Measurements from ENCODE around the gene RPS5.
"Not testable (repeated sequence)": the region's sequence is repeated elsewhere in the genome, so short reads cannot be mapped to it uniquely, and the experiment has no call there.

The RPS5 gene

GRCh38 chr19:58356766-58357480 lies 30.1 kb upstream of the RPS5 start:
- DNase-seq (ENCODE audit: low read depth): no peak

DNA sequence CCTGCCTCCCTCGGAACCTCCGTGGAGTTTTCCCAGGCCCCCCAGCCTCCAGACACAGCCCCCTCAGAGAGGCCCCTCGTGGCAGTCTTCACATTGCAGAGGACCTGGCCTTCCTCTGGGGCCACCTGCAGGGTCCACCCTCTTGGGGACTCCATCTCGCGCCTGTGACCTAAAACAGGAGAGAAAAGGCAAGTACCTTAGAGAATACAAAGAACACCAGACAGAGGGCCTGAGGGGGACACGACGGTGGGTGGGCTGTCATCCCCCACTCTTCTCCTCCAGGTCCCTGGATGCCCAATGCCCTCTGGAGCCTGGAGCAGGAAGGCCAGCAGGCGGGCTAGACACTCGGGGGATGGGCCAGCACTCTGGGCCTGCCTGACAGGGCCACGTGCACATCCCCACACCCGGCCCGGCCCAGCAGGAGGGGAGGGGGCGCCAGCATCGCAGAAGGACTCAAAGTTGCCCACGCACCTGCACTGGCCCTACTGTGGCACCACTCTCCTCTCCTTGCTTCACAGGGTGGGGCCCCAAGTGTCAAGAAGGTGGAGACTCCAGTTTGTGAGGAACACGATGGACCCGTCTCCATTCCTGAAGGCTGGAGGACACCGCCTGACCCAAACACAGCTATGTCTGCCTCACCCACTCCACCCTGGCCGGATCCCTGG lies 29.5 kb upstream of the RPS5 start:
- DNase-seq (ENCODE audit: low read depth): no peak

DNA sequence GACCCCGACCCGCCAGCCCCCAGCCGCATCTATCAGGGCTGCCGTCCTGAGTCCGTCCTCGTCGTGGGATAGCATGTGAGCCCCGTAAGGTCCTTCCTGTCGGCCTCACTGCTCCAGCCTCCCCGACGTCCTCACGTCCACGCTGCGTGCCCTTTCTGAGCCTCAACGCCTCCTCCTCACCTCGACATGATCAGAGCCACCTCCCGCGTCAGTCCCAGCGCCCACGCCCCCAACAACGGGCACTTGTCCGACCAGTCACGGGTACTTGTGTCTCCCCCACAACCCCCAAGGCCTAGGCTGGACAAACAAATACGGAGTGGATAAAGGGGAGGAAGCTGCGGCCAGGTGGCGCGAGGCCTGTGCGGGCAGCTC lies 25.2 kb upstream of the RPS5 start:
- DNase-seq (ENCODE audit: low read depth): peak; percentile 16

GRCh38 chr19:58362272-58362994 lies 24.6 kb upstream of the RPS5 start, which contains the start of gene ZNF497:
Gene ZNF497, minus strand, starts transcription at chr19:58362751. Its CDS starts 5,116 bp downstream, at chr19:58357635.
- DNase-seq (ENCODE audit: low read depth): peak; percentile 93

DNA sequence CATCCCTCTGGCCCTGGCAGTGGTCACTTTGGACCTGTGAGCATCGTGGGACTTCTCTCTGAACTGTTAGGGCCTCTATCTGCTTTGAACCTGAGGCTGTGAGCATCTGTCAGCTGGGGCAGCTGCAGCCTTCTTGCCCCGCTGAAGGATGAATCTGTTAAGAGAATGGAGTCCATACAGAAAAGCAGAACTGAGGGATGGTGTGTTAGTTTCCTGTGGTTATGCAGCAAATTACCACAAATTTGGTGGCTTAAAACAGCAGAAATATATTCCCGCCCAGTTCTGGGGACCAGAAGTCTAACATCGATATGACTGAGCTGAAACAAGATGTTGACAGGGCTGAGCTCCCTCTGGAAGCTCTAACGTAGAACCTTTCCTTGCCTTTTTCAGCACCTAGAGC lies 22.9 kb upstream of the RPS5 start:
- no peak for DNase-seq (ENCODE audit: low read depth)

- DNase-seq (ENCODE audit: low read depth): no peak
These were observed 20.3 kb upstream of the RPS5 start for GRCh38 chr19:58366585-58367430.

- no peak for DNase-seq (ENCODE audit: low read depth)
These were observed 19.2 kb upstream of the RPS5 start for GRCh38 chr19:58367698-58368454.

GRCh38 chr19:58368561-58369360 lies 18.3 kb upstream of the RPS5 start:
- no peak for DNase-seq (ENCODE audit: low read depth)

DNA sequence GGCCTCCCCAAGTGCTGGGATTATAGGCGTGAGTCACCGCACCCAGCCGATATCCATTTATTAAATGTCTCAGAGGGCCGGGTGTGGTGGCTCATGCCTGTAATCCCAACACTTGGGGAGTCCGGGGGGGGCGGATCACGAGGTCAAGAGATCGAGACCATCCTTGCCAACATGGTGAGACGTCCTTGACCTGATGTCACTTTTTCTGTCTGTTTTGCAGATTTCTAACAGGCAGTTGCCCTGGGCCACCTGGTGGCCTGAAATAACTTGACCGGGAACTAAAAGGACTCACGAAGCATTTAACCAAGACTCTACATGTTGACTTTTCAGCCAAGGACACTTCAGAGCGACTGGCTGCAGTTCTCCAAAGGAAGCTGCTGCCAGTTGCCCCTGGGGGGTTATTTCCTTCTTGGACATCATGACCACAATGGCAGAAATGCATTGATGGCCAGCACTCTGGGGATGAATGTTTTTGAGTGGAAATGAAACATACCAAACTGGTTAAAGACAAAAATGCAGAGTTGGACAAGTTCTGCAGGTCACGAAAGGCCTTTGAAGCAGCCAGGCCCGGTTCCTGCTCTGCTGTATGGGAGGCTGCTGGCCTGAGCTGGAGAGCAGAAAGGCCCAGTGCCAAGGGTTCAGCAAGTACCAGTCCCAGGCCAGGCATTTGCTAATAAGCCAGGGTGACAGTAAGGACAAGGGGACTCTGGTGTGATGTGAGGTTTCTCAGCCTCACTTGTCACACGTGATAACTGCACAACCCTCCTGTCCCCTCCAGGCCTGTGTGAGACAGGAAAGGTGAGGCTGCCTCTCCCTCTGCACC lies 14.5 kb upstream of the RPS5 start:
- DNase-seq (ENCODE audit: low read depth): no peak

GRCh38 chr19:58374200-58374599 lies 12.9 kb upstream of the RPS5 start:
- no peak for DNase-seq (ENCODE audit: low read depth)

- DNase-seq (ENCODE audit: low read depth): not testable (repeated sequence)
These were observed 10.3 kb upstream of the RPS5 start for GRCh38 chr19:58376724-58377123.

DNA sequence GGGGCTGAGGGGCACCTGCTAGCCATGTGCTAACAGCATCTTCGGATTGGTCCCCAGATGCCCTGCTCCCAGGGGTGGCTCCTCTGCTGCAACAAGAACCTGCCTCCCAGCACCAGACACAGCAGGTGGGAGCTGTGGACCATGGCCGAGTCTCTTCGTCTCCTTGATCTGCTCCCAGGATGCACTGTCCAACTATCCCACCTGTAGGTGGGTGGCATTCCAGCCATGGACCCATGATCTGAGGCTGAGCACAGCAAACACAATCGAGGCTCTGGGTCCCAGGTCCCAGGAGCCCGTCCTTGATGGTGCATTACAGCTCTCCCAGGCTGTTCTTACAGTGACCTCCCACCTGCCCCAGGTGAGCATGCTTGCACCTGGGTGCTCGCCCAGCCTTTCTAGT lies 7.8 kb upstream of the RPS5 start:
- DNase-seq (ENCODE audit: low read depth): no peak

GRCh38 chr19:58380037-58380661 lies 6.9 kb upstream of the RPS5 start:
- no peak for DNase-seq (ENCODE audit: low read depth)

DNA sequence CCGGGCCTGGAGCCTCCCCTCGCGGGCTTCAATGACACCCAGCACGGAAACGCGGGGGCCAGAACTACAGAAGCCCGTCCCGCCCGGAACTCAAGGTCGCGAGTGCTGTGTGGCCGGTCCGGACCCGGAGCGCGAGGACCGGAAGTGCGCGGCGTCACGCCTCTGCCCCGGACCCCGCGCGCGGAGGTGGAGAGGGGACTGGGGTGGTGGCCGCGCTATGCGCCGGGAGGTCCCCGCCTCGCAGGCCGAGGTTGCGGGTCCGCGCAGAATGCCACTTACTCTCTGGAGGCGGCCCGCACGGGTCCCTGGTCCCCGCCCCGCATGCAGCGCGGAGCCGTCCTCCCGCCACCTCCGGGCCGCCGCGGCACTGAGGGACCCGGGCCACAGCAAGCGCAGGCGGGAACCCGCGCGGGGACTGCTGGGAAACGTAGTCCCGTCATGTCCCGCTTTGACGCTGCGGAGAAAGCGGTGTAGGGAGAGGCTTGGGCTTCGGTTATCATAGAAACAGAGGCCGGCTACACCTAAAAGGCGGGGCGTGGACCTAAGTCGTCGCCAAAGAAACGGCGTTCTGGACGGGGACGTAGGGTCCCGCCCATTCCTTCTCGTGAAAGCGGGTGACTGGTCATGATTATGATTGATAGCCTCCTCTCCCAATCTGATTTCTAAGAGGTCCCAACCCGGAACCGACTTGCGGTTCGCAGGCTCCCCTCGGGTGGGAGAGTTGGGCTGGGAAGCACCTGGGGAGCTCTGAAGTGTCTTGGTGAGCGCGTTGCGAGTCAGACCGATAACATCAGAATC lies 6.2 kb upstream of the RPS5 start, which contains the start of gene ZNF837:
ZNF837 (minus strand) TSS at position 369 of the 798 bp plus-strand sequence. CDS start 11,698 bp downstream, outside the sequence.
- peak; percentile 97 for DNase-seq (ENCODE audit: low read depth)

- no peak for DNase-seq (ENCODE audit: low read depth)
These were observed 5.4 kb upstream of the RPS5 start for GRCh38 chr19:58381460-58382212.

DNA sequence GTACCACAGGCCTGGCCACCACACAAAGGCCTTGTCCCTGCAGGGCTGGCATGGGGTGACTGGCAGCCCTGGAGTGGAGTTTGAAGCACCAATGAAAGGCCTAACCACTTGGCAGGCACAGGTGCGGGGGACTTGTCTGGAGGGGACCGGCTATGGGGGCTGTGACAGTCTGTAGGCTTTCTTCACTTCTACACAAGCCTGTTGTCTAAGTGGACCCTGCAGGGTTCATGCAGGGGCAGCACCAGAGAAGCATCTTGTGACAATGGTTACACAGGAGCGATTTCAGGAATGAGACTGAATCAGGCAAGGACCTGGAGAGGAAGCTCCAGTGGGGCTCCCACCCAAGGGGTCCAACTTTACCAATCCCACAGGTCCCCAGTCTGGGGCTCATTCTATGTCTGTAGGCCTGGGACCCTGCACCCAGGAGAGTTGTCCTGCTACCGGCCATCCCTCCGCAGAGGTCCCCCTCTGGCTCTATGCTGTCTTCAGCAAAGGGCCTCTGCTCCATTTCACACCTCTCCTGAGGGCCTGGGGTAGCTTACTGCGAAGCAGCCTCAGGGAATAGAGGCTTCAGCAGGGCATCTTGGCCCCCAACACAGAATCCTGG lies 4.0 kb upstream of the RPS5 start:
- DNase-seq (ENCODE audit: low read depth): no peak

DNA sequence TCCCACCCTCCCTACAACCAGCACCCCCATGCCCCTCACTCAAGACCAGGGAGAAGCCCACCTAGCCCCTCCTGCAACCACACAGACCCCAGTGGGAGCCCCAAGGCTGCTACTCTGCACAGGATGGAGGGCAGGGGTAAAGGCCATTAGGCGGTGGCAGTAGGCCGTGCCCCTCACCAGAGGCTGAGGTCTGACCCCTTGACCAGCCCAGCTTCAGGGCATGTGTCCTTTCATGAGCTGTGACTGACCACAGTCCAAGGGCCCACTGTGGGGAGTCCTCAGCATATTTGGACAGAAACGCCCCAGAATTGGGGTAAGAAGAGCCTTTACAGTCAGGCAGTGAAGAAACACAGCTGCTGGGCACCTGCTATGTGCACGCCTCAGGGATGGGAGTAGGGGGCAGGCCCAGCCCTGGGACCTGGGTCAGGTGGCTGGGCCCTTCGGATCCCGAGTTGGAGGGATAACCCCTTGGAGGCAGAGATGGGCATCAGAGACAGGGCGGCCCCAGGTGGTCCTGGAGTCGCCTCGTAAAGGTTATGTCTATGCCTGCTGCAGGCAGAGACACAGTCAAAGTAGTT lies 1.7 kb upstream of the RPS5 start:
- DNase-seq (ENCODE audit: low read depth): no peak

Measured in stimulated activated CD4-positive, alpha-beta T cell treated with anti-CD3 and anti-CD28 coated beads, Interleukin-2, amount 100 ng/mL, for 4 hours (primary cell).